NCI-H2029 (cell line): ENCODE measurements around the gene PPM1F.
"Not testable (repeated sequence)": the region's sequence is repeated elsewhere in the genome, so short reads cannot be mapped to it uniquely, and the experiment has no call there.

Experiments used
- DNase-seq: peaks from one replicate; lab custom pipeline; 2025; lab: John Stamatoyannopoulos, UW

The PPM1F gene

DNA sequence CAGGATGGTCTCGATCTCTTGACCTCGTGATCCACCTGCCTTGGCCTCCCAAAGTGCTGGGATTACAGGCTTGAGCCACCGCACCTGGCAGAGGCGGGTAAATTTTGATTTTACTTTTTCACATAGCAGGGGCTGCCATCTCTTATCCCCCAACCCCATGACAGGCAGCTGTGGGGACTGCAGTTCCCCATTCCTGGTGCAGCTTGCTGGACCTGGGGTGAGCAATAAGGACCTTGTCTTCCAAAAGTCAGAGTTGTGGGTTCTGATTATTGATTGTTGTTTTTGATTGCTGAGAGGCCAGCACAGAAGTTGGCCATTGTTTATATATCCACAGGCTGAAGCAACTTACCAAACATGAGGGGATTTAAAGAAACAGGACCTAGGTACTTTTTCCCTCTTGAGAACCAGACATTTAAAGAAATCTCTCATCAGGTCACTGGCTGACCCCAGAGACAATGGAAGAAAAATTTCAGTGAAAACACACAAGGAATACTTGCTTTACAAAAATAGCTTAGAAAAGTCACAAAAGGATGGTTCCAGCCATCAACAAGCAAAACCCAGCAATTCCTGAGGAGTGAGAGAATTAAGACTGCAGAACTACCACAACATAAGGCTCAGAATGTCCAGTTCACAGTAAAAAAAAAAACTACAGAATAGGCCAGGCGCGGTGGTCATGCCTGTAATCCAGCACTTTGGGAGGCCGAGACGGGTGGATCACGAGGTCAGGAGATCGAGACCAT lies 63.2 kb downstream of the PPM1F start:
- no peak for DNase-seq

DNA sequence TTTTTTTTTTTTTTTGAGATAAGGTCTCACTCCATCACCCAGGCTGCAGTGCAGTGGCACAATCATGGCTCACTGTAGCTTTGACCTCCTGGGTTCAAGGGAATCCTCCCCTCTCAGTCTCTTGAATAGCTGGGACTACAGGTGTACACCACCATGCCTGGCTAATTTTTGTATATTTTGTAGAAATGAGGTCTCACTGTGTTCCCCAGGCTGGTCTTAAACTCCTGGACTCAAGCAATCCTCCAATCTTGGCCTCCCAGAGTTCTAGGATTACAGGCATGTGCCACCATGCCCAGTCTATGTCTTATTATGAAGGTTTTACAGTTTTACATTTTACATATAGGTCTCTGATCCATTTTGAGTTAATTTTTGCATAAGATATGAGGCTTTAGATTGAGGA lies 64.8 kb downstream of the PPM1F start:
- DNase-seq, result no peak

DNA sequence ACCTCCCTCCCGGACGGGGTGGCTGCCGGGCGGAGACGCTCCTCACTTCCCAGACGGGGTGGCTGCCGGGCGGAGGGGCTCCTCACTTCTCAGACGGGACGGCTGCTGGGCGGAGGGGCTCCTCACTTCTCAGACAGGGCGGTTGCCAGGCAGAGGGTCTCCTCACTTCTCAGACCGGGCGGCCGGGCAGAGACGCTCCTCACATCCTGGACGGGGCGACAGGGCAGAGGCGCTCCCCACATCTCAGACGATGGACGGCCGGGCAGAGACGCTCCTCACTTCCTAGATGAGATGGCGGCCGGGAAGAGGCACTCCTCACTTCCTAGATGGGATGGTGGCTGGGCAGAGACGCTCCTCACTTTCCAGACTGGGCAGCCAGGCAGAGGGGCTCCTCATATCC lies 68.7 kb downstream of the PPM1F start:
- not testable (repeated sequence) for DNase-seq

DNA sequence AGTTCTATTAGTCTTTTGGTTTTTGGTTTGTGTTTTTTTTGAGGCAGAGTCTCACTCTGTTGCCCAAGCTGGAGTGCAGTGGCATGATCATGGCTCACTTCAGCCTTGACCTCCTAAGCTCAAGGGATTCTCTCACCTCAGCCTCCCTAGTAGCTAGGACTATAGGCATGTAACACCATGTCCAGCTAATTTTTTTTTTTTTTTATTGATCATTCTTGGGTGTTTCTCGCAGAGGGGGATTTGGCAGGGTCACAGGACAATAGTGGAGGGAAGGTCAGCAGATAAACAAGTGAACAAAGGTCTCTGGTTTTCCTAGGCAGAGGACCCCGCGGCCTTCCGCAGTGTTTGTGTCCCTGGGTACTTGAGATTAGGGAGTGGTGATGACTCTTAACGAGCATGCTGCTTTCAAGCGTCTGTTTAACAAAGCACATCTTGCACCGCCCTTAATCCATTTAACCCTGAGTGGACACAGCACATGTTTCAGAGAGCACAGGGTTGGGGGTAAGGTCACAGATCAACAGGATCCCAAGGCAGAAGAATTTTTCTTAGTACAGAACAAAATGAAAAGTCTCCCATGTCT lies 69.8 kb downstream of the PPM1F start:
- DNase-seq, result not testable (repeated sequence)

DNA sequence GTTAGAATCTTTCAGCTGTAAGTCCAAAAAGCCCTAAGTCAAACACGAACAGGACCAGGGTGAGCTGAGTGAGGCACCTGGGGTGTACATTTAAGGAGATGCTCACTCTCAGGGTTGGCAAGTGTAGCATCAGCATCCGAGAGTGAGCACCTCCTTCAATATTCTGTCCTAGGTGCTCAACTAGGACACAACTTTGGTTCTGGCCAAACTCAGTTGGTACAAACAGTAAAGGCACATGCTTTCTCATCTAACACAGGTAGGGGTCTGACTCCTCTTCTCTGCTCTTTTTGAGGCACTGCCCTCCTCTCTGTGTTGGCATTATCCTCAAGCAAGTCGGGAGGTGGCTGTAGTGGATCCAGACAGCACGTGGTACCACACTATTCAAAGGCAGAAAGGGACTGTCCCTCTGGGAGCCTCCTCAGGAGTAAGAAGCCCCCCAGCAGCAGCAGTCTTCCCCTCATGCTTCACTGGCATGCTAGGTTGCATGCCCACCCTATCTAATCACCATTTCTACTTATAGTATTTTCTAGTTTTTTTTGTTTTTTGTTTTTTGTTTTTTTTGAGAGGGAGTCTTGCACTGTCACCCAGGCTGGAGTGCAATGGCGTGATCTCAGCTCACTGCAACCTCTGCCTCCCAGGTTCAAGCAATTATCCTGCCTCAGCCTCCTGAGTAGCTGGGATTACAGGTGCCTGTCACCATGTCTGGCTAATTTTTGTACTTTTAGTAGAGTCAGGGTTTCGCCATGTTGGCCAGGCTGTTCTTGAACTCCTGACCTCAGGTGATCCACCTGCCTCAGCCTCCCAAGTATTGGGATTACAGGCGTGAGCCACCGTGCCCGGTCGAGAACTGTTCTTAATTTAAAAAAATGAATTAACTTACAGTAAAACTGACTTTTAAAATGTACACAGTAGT lies 70.6 kb downstream of the PPM1F start:
- no peak for DNase-seq

DNA sequence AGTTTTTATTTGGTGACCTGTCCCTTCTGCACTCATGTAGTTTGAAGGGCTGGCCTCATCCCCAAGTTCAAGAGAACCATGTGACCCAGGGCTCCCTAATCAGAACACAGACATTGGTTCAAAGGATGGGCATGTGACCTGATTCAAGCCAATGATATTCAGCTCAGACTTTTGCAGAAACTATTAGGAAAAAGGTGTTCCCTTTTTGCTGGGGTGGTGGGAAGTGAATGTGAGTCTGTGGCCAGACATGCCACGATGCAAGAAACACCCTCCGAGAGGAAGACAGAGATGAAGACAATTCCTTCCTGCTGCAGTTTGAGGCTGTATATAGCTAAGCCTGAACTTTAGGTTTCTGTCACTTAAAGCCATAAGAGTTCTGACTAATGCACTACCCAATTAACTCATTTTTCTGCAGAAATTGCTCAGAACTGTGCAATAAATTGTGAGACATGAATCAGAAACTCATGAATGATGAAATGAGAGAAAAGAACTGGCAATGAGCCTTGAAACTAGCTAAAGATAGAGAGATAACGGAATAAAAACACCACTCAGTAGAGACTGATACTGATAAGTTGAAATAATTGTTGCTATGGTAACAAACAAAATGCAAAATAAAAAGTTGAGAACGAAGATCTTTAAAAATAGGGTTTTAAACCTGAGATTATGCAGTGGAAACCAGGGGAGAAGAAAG lies 76.0 kb downstream of the PPM1F start:
- no peak for DNase-seq

DNA sequence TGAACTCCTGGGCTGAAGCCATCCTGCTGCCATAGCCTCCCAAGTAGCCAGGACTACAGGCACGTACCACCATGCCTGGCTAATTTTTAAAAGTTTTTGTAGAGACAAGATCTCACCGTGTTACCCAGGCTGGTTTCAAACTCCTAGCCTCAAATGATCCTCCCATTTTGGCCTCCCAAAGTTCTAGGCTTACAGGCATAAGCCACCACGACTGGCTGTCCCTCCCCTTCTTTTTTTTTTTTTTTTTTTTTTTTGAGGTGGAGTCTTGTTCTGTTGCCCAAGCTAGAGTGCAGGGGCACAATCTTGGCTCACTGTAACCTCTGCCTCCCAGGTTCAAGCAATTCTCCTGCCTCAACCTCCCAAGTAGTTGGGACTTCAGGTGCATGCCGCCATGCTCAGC lies 77.7 kb downstream of the PPM1F start:
- DNase-seq, result not testable (repeated sequence)

DNA sequence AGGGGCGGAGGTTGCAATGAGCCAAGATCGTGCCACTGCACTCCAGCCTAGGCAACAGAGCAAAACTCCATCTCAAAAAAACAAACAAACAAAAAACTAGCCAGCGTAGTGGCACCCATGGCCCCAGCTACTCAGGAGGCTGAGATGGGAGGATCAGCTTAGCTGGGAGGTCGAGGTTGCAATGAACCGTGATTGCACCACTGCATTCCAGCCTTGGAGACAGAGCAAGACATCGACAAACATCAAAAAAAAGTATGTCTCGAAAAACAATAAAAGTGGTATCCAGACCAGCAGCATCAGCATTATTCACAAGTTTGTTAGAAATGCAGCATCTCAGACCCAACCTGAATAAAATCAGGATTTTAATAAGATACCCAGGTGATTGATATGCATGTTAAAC lies 79.0 kb downstream of the PPM1F start:
- no peak for DNase-seq

DNA sequence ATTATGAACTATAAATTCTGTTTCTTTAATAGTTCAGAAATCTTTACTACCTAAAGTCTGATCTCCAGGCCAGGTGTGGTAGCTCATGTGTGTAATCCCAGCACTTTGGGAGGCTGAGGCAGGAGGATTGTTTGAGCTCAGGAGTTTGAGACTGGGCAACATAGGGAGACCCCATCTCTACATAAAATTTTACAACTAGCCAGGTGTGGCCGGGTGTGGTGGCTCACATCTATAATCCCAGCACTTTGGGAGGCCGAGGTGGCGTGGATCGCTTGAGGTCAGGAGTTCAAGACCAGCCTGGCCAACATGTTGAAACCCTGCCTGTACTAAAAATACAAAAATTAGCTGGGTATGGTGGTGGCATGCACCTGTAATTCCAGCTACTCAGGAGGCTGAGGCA lies 79.9 kb downstream of the PPM1F start:
- not testable (repeated sequence) for DNase-seq
